H4 (cell line): Measurements from ENCODE around the gene SORCS2. TPM values are rescaled to one million over a fixed set of nuclear protein-coding genes. Genes with fewer than 3 reads are reported as not detected.

ENCODE experiments used
- DNase-seq: peaks from one replicate; pipeline ENCODE4 v3.0.0-alpha.2; 2015; ENCODE audit warnings: low spot score
- total RNA-seq: library from RNA; depleted of rRNA; stranded (reverse); fragments of >200 nt; shearing (Covaris generic); gene quantifications from 2 replicates; pipeline ENCODE4 v1.2.3, GENCODE V29; 2014

The SORCS2 gene
- total RNA-seq, 1 experiment from 2014 or later = 0.02 TPM

DNA sequence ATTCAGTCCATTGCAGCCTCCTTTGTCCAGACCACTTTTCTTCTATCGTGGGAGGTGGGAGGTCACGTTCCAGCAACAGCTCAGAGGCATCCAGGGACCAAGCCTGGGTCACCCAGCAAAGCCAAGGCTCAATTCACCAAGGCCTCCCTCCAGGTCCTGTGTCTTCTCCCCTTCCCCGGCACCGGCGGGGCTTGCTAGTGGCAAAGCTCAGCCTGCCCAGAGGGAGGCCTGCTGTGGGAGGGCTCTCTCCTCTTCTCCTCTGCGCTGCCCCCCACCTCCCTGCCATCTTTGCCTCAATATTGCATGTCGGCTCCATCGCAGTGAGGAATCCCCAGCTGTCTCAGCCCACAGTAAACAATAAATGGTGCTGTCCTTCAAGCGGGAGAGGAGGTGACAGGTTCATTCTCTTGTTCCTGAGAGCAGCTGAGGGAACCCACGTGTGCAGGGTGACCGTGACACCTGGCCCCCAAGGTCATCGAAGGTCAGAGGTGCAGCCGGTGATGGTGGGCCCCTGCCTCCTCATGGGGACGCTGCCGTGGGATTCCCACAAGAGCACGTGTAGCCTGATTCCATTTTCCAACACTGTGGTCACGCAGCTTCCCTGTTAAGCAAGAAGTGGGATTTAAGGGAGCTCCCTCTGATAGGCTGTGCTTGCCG, 353.9 kb downstream of the SORCS2 start:
- no peak for DNase-seq

DNA sequence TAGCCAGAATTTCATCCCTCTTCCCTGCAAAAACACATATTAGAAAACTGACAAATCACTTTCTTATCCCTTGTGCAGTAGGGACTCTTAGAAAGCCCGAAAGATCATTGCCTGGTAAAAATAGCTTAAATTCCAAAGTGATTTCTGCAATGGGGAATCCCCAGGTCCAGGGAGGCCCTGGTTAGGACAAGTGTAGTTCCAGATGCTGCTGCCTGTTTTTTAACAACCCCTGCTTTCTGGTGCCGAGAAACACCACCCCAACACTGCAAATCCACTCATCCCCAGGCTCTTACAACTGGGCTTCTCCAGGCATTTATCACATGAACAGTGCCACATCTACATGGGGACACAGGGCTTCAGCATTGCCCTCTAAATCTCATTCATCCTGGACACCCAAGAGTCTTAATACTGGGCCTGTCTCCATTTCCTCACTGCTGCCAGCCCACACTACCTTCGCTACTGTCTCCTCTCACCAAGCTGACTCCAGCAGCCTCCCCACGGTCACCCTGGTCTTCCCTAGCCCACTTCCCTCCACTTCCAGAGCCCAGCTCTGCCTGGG, 354.6 kb downstream of the SORCS2 start:
- no peak for DNase-seq

DNA sequence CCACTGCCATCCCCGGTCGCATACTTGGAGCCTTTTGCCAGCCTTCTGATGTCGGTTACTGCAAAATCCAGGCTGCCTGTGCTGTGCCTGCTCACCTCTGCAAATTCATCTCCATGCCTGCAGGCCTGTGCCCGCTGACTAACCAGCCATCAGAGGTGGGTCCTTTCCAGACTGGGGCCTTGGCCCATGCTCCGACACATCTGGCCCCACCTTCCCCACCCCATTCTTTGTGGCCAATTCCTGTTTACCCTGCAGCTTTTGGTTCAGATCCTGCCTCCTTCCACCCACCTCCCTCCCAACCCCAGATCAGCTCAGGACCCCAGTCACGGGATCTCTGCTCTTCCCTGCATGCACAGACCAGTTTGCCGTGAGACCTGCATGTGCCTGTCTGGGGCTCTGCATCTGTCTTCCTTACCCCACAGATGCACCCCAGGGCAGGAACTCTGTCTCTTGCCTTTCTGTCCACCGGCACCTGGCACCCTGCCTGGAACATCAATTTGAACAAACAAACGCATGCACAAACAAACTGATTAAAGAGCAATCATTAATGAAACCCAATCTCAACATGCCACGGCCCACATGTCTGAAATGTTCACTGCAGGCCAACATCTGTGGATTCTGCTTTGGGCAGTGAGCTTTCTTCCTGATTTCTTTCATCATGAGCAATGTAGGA, 355.2 kb downstream of the SORCS2 start:
- DNase-seq = peak; percentile 19

DNA sequence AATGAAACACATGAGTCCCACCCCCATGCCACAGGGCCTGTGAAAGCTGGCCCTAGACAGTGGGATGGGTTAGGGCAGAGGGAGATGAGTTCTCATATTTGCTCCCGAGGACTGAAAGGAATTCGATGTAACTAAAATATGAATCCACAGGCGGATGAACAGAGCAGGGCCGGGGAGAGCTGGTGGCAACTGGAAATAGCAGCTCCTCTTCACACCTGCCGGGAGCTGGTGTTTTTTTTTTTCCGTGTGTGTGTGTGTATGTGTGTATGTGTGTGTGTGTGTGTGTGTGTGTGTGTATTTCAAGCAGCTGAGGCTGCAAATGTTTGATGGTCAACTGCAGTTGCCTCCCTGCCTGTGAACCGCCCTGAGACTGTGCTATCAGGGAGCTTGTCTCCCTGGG, 357.5 kb downstream of the SORCS2 start:
- DNase-seq = no peak

DNA sequence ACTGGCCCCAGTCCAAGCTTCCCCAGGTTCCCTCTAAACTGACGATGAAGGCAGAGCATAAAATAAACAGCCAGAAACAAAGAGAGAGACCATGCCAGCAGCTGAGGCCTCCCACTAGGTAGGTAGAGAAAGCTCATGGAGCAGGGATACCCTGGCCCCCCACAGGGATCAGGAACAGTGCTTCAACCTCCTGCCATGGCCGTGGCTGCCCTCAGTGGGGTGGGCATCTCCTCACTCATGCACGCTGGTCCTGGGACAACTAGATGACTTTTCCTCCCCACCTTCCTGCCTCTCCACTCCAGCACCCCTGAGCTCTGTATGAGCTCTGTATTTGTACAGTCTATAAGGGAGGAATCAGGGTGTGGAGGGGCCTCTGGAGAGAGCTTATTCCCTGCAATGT, 360.1 kb downstream of the SORCS2 start:
- DNase-seq = no peak

DNA sequence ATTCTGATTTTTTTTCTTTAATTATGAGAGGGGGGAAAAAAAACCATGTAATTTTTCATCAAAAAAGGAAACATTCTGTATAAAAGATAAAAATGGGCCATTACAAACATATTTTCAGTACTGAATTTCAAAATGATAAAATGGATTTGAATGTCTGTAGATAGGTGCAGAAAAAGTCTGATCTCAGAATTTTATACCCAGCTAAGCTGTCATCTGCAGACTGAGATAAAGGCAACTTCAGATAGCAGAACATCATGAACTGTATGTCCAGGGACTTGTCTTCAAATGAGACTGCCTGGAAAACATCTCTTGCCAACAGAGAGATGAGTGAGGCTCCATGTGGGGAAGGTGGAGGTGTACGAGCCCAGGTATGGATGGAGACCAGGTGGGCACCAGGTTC, 360.9 kb downstream of the SORCS2 start:
- DNase-seq = no peak

DNA sequence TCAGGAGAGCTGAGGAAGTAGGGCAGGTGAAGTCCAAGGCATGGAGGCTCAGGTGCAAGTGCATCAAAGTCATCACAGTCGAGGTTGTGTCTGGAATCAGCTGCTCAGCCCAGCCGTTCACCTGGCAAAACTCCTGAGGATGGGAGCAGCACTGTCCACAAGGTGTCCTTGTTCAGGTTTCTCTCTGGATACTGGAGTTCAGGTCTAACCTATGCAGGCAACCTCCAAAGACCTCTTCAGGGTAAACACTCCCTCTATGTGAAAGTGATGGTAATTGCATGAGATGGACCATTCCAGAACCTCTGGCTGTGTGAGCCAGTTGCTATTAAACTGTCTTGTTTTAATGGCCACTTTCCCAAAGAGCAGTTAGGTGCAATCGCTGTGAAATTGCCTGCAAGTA, 362.6 kb downstream of the SORCS2 start:
- no peak for DNase-seq

DNA sequence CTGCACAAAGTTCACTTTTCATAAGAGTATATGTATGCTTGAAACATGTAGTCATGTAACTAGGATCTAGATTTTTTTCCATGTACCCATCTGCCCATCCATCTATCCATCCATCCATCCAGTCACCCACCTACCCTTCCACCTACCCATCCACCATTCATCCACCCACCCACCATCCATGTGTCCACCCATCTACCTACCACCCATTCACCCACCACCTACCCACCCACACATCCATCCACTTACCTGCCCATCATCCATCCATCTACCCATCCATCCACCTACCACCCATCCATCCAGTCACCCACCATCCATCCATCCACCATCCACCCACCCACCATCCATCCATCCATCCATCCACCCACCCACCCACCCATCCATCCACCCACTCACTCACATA, 364.2 kb downstream of the SORCS2 start:
- no peak for DNase-seq

DNA sequence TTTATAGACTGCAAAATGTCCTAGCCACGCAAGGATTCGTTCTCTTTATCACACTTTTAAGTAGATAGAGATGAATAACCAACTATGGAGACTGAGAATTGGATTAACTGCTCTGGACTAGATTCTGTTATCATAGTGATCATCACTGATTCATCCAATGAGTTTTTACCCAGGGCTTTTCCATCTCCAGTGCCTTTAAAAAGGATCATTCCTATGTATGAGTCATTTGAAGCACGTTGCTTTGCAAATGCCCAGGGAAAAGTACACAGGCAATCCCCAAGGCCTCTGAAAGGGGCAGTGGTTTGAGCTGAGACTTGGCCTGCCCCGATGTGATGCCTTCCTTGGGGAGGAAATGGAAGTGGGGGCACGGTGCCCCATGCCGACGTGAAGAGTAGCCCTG, 365.1 kb downstream of the SORCS2 start:
- DNase-seq = no peak

DNA sequence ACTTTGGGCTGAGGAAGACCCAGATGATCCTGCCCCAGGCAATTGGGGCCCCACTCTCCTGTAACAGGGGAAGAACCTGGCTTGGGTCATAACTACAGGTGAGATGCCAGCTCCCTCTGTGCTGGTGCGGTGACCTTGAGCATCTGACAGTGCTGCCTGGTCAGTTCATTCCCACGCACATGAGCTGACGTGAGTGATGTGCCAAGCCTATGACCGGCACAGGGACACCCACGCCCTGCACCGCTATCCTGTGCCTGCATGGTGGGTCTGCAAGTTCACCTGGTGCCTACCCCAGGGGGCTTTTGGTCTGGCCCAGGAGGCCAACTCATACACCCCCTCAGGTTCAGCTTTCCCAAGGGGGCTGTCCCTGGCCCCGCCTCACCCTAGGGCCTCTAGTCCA, 366.1 kb downstream of the SORCS2 start:
- no peak for DNase-seq

DNA sequence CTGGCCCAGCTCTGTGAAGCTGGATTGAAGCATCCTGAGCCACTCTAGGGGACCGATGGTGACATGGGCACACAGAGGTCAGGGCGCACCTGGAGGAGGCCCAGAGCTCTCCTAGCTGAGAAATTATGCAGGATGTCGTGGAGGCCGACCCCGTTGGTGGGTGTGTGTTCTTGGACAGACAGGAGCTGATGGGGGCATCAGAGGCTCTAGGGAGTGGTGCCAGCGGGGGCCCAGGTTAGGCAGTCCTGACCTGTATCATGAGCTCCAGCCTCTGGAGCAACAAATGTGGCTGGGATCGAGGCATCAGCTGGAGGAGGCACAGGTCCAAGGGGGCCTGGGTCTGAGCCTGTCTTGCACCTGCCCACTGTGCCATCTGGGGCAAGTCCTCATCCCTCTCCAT, 367.0 kb downstream of the SORCS2 start:
- DNase-seq = no peak

DNA sequence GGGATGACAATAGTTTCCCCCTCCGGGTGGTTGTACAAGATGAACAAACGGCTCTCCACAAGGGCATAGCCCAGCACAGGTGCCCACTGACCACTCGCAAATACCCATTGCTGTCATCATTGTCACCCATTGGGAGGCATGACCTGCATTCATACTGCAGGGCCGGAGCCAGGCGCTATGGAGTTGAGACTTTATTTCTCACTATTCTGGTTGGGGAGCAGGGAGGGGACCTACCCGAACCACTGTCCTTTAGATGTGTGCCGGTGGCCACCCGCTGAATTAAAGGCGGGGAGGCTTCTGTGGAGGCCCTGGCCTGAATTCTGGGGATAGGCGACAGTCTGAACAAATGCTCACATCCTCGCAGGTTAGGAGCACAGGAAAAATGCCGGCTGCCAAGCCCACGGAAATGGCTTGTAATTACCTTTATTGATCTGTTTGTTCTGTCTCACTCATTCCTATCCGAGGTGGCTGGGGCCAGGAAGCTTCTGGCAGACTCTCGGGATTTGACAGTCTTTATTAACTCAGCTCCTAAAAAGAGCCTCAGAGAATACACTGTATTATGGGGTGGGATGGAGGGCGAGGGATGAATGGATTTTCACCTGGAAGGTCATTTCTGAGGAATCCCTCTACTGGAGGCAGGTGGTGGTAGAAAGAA, 367.5 kb downstream of the SORCS2 start:
- DNase-seq = no peak

DNA sequence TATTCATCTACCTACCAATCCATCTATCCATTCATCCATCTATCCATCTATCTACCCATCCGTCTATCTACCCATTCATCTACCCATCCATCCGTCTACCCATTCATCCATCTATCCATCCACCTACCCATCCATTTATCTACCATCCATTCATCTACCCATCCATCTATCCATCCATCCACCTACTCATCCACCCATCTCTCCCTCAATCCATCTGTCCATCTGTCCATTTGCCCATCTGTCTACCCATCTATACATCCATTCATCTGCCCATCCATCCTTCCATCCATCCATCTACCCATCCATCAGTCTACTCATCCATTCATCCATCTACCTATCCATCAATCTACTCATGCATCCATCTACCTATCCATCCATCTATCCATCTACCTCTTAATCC, 369.2 kb downstream of the SORCS2 start:
- no peak for DNase-seq

DNA sequence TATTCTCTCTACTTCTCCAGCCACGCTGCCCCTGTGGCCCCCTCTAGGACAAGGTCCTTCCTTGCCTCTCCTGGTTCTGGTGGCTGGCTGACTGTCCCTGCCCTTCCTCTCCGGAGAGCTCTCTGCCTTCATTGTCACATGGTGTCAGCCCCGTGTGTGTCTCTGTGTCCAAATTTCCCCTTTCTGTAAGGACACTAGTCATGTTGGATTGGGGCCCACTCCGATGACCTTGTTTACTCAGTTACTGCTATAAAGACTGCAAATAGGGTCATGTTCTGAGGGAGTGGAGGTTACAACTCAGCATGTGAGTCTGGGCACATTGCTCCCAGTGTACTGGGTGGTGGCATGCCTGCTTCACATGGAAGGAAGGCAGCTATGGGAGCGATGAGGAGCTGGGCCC, 371.9 kb downstream of the SORCS2 start:
- DNase-seq = no peak

DNA sequence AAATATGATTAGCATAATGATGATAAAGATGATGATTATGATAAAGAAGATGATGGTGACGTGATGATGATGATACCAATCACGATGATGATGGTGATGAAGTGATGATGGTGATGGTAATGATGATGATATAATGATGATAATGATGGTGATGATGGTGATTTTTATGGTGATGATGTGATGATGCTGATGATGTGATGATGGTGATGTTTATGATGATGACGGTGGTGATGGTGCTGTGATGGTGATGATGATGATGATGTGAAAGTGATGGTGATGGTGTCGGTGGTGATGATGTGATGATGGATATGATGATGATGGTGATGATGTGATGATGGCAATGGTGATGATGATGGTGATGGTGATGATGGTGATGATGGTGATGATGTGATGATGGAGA, 373.1 kb downstream of the SORCS2 start:
- no peak for DNase-seq

DNA sequence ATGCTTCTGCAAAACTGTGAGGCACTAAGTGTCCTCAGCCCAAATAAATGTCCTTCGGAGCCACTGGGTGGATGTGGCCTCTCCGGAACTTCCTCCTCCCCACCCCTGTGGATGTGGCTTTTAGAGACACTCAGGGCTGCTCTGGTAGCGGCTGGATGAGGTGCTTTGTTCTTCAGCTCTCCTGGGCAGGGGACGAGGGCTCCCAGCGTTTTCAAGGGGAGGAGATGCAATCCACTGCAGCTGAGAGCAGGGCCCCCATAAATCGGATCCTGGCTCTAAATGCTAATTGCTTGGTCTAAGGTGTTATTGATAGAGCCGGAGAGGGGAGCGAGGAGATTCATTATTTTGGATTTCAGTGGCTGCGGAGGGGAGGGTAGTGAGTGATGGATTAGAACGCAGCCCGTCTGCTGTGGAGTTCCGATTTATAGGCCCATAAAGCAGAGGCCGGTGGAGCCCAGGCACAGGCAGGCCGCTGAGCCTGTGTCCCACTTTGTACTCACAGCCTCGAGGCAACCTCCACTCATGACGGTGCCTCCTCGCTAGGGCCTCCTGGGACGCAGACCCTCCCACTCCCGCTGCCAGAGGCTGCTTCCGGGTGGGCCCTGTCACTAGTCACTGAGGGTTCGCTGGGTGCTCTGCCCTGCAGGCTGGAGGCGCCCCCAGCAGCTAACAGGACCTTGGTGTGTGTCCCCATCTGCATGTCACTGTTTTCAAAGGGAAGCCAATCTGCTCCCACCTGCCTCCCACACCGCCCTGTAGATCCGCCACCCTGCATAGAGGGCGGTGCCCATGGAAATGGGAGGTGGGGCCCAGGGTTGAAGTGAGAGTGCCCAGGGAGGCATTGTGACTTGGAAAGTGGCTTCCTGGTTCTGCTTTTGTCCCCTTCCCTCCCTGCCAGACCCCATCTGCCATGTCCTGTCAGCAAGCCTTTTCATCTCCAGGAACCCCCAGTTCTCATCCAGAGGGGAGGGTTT, 377.8 kb downstream of the SORCS2 start:
- DNase-seq = no peak

DNA sequence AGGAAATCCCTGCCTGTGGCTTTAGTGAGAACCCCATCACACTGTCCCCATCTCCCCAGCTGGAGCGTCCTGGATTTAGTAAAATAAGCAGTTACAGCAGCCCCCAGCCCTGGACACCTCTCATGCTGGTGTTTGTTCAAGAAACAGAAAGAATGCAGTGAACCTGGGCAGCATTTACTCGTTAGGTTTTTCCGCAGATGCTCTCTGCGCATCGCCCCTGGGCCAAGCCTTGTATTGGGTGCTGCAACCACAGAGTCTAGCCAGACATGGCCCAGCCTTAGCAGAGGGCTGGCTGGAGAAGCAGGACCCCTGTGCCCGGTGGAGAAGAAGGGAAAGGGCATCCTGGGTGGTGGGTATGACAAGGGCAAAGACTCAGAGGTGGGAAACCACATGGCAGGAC, 378.7 kb downstream of the SORCS2 start:
- no peak for DNase-seq

DNA sequence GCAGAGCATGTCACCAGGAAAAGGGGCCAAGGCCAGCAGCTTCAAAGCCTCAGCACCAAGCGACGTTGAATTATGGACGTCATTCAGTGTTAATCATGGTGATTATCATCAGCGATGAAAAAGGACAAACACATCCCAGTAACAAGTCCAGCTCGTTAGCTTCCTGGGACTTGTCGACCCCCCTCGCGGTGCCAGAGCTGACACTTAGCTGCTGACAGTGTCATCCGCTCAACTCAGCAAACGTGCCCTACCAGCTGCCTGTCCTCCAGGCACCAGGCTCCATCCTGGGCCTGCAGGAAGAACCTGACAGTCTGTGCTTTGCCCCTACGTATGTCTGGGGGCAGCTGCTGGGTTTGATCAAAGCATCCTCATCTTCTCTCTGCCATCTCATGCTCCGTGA, 379.4 kb downstream of the SORCS2 start:
- DNase-seq = no peak

DNA sequence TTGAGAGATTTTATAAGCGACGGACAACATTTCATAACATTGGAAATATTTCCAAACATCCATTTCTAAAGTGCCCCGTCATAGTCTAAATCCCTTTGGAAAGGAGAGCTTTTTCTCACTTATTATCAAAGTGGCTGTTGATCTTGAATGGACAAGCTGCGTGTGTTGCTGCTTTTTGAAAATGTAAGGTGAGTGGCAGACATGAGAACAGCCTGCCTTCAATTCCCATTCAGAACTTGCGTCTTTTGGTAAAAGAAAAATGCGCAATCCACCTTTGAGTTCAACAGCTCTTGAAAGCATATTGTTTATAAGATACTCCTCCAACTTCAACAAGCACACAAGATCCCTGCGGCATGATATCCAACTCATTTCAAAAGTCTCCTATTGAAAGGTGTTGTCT, 380.6 kb downstream of the SORCS2 start:
- no peak for DNase-seq

DNA sequence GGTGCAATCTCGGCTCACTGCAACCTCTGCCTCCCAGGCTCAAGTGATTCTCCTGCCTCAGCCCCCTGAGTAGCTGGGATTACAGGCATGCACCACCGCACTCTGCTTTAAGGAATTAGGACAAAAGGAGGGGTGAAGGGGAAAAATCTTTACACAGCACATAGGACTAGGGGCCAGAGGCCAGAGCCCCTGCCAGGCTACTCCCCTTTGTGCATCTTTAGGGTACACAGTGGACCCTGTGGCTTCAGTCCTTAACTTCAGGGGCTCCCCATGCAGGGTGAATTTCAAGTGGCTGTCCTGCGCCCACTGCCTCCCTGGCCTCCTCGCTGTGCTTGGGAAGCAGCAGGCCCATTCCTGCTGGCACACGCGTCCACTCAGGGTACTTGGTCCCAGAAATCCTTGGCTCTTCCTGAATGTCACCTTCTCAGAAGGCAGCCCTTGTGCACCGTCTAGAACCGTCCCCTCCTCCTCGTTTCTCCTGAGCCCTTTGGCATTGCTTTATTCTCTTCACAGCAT, 381.3 kb downstream of the SORCS2 start:
- DNase-seq = no peak

DNA sequence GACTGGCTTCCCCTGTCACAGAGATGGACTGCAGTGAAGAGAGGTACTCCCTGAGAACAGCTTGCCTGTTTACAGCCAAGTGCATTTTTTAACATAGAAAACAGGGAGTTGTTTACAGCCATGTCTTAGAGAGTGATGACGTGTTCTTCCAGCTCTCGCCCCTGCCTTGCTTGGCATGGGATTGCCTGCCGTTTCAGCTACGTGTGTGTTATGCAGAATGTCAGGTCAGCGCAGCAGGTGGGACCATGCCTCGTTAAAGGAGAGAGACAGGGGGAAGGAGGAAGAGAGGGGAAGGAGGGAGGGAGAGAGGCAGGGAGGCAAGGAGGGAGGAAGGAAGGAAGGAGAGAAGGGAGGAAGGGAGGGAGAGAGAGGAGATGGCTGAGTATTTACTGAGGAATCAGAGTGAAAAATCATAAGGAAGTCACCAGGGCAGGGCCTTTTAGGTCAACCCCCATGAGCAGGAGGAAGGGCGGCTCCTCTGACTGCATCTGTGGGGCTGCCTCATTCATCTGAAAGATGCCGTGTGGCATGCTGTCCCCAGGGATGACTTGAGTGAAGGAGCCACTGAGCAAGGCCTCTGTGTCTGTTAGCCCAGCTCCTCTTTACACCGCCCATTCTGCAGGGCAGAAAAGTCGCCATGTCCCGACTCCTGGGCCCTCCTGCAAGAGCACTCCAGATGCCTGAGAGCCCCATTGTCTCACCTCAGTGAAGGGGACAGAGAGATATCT, 382.1 kb downstream of the SORCS2 start:
- DNase-seq = no peak
